ENCODE results near the gene PPP5C. TPM values are rescaled to one million over a fixed set of nuclear protein-coding genes. Genes with fewer than 3 reads are reported as not detected.

Gene PPP5C
- total and polyA plus RNA-seq, 2 of the 13 experiments (the other 11 are each of a cell fraction or from before 2014, with no cell fraction given) = 41.6 to 67.9 TPM

DNA sequence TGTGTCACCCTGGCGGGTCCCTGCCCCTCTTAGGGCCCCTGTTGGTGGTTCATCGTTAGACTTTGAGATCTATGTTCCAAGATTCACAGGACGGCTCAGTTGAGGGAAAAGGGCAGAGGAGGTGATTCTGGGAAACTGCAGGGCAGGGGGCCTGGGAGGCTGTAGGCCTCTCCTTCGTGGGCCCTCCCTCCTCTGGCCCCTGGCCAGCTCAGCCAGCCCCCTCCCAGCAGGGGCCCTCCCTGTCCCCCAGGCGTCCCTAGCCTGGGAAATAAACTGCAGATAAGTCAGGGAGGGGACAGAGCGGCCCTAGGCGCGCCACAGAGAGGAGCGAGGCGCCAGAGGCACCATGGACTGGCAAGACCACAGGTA lies 43.6 kb upstream of the PPP5C start:
- Histone ChIP-seq H3K4me3 (replicated peaks in 1 of 3; ENCODE audit: insufficient read depth in 1 of 3, low read depth in 2 of 3, low read length in 3 of 3) (no peak overlapping the region), H3K9me3 (ENCODE audit: low read length) (peaks cover 7% of the 10 kb centered on the region; the same call in 1 of the 2 replicates), H3K27ac (ENCODE audit: extremely low read length, insufficient read depth, low read length) (no peak overlapping the region), H4K20me1 (ENCODE audit: insufficient read depth, low read length) (no peaks in the 10 kb centered on the region), H3K79me2 (ENCODE audit: insufficient read depth, low read length) (no peaks in the 10 kb centered on the region), H3K27me3 (ENCODE audit: control insufficient read depth in 1 of 2, insufficient read depth in 2 of 2, low read length in 2 of 2) (no peaks in the 10 kb centered on the region), H2AFZ (ENCODE audit: low read length) (no peak overlapping the region), H3K9ac (ENCODE audit: insufficient read depth, low read depth, low read length) (peak overlapping the region; percentile 6; the same call in 1 of the 2 replicates), H3K4me1 (ENCODE audit: insufficient read depth, low read length) (peaks cover 50% of the 10 kb centered on the region), H3K36me3 (replicated peaks in 1 of 2; ENCODE audit: control insufficient read depth in 1 of 2, insufficient read depth in 2 of 2, low read length in 2 of 2) (no peaks in the 10 kb centered on the region), H3K4me2 (ENCODE audit: low read depth, low read length) (peak overlapping the region; percentile 33)
- intact Hi-C loops (cut with micrococcal nuclease; ENCODE audit: unreplicated experiment) = no loop called here
- ChIA-PET CTCF (ENCODE audit: low intra/inter-chr PET ratio, low total read pairs) (no interaction called here), POLR2A (no interaction called here)
- TF ChIP-seq WIZ (CRISPR knock-in tag; IDR thresholded peaks at IDR 0.05) = no peak
- no peak for TF ChIP-seq ZNF275 (CRISPR knock-in tag; IDR thresholded peaks at IDR 0.05; ENCODE audit: borderline replicate concordance)
- TF ChIP-seq ZNF782 (CRISPR knock-in tag; IDR thresholded peaks at IDR 0.05; ENCODE audit: borderline replicate concordance) = no peak
- TF ChIP-seq KDM2A (CRISPR knock-in tag; IDR thresholded peaks at IDR 0.05; ENCODE audit: borderline replicate concordance, low read depth) = 0 out of 2 replicates have a peak, but pooled peaks have one; percentile 11
- 0 out of 2 replicates have a peak, but pooled peaks have one; percentile 36 for TF ChIP-seq PAXIP1 (CRISPR knock-in tag; conservative IDR thresholded peaks at IDR 0.05)
- FAIRE-seq (no peak), ATAC-seq (no peak), DNase-seq (ENCODE audit: low spot score) (no peak)
- BruUV-seq (replicated peaks) = no TSS peak
- in situ Hi-C loops (cut with HindIII; ENCODE audit: extremely low pct_ligation_motif_present, low pct_unique_long_range_greater_than_20kb) = no loop called here
- 52% methylated on average over 9 of the region's 10 CpGs for WGBS (ENCODE audit: low lambda C conversion rate)
